MM.1S (cell line): Measurements from ENCODE around the gene DHX35.

Source experiments
- EZH2phosphoT487 ChIP-seq: fragments of 300-600 bp; sonication (generic); IDR thresholded peaks from 2 replicates; pipeline ENCODE4 v1.6.1; 2018; ENCODE audit warnings: antibody characterized with exemption, low read length
- TF ChIP-seq, protein P1 (sequence below): fragments of 300-600 bp; sonication (generic); IDR thresholded peaks from 2 replicates; pipeline ENCODE4 v1.5.1; 2016; ENCODE audit warnings: antibody characterized with exemption, low read length, mixed read lengths

- TF ChIP-seq, protein P1, sequence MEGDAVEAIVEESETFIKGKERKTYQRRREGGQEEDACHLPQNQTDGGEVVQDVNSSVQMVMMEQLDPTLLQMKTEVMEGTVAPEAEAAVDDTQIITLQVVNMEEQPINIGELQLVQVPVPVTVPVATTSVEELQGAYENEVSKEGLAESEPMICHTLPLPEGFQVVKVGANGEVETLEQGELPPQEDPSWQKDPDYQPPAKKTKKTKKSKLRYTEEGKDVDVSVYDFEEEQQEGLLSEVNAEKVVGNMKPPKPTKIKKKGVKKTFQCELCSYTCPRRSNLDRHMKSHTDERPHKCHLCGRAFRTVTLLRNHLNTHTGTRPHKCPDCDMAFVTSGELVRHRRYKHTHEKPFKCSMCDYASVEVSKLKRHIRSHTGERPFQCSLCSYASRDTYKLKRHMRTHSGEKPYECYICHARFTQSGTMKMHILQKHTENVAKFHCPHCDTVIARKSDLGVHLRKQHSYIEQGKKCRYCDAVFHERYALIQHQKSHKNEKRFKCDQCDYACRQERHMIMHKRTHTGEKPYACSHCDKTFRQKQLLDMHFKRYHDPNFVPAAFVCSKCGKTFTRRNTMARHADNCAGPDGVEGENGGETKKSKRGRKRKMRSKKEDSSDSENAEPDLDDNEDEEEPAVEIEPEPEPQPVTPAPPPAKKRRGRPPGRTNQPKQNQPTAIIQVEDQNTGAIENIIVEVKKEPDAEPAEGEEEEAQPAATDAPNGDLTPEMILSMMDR, result no peak
- no peak for TF ChIP-seq EZH2phosphoT487
These were observed 20.1 kb downstream of the DHX35 start for GRCh38 chr20:38982291-38982690.
